GM18511 (cell line): ENCODE results near the gene RNF166.

ENCODE experiments used
- ATAC-seq: cut with Tn5 transposase; IDR thresholded peaks from one replicate; pipeline ENCODE4 v1.9.1; 2021; ENCODE audit warnings: mild to moderate bottlenecking, moderate library complexity; ENCODE audit not compliant: unreplicated experiment

RNF166 gene

GRCh38 chr16:88739139-88739976, 33.1 kb upstream of the RNF166 start:
- ATAC-seq: no peak

GRCh38 chr16:88738151-88739084, 32.2 kb upstream of the RNF166 start:
- no peak for ATAC-seq

- no peak for ATAC-seq
Measured at GRCh38 chr16:88737298-88738150, 31.3 kb upstream of the RNF166 start.

- no peak for ATAC-seq
Measured at GRCh38 chr16:88736496-88736895, 30.3 kb upstream of the RNF166 start.

- no peak for ATAC-seq
Measured at GRCh38 chr16:88736088-88736487, 29.9 kb upstream of the RNF166 start.

- ATAC-seq: no peak
Measured at GRCh38 chr16:88735616-88736015, 29.4 kb upstream of the RNF166 start.

GRCh38 chr16:88735121-88735520, 28.9 kb upstream of the RNF166 start:
- ATAC-seq: no peak

- no peak for ATAC-seq
Measured at GRCh38 chr16:88734361-88734728, 28.1 kb upstream of the RNF166 start.

- ATAC-seq: no peak
Measured at GRCh38 chr16:88733630-88734360, 27.6 kb upstream of the RNF166 start.

- no peak for ATAC-seq
Measured at GRCh38 chr16:88732961-88733294, 26.7 kb upstream of the RNF166 start.

GRCh38 chr16:88732172-88732960, 26.2 kb upstream of the RNF166 start:
- no peak for ATAC-seq

GRCh38 chr16:88731699-88732098, 25.5 kb upstream of the RNF166 start:
- ATAC-seq: no peak

GRCh38 chr16:88730632-88731607, 24.7 kb upstream of the RNF166 start:
- no peak for ATAC-seq

- ATAC-seq: no peak
Measured at GRCh38 chr16:88727871-88728270, 21.7 kb upstream of the RNF166 start.

GRCh38 chr16:88726981-88727380, 20.8 kb upstream of the RNF166 start:
- ATAC-seq: no peak

- ATAC-seq: no peak
Measured at GRCh38 chr16:88726408-88726749, 20.2 kb upstream of the RNF166 start.

GRCh38 chr16:88725609-88726407, 19.6 kb upstream of the RNF166 start:
- ATAC-seq: no peak
